Measurements from ENCODE around the gene CCL2. TPM values are rescaled to one million over a fixed set of nuclear protein-coding genes. Genes with fewer than 3 reads are reported as not detected.

The CCL2 gene
- polyA plus RNA-seq, 3 donors, result 1.4 to 44.9 (median 17.7) TPM

- no peak overlapping the region for H3K9ac ChIP-seq (ENCODE audit: insufficient read depth, low read length, poor library complexity, severe bottlenecking)
- H3K36me3 ChIP-seq (replicated peaks in 1 of 2; ENCODE audit: control insufficient read depth in 1 of 2, insufficient read depth in 2 of 2, low read length in 2 of 2), result no peaks in the 10 kb centered on the region
- peaks cover 6 to 9% (median 6%) of the 10 kb centered on the region in 3 donors for H3K27me3 Mint-ChIP-seq (ENCODE audit: low read depth in 3 of 3)
- H4K20me1 ChIP-seq (ENCODE audit: insufficient read depth, low read length), result no peaks in the 10 kb centered on the region
- H3K4me1 Mint-ChIP-seq, result peaks cover 5% of the 10 kb centered on the region
- H3K4me2 ChIP-seq (replicated peaks; ENCODE audit: extremely low read depth, low read length, poor library complexity, severe bottlenecking), result no peak overlapping the region
- peak in 1 of 3 donors; percentile 15 for DNase-seq
- no peaks in the 10 kb centered on the region for H3K79me2 ChIP-seq (ENCODE audit: insufficient read depth, low read length)
- H3K27ac Mint-ChIP-seq, result no peak overlapping the region
- no peak overlapping the region for H3K4me3 ChIP-seq (replicated peaks in 1 of 3; ENCODE audit: low read depth in 2 of 3, low read length in 3 of 3)
- H3K27ac ChIP-seq (ENCODE audit: low read depth in 1 of 2, low read length in 2 of 2), result no peak overlapping the region
- no peak overlapping the region for H2AFZ ChIP-seq (ENCODE audit: insufficient read depth, low read depth, low read length, poor library complexity, severe bottlenecking)
- H3K27me3 ChIP-seq (ENCODE audit: control insufficient read depth in 2 of 2, insufficient read depth in 2 of 2, low read length in 2 of 2), result peaks cover 0 to 6% of the 10 kb centered on the region in 2 donors
- intact Hi-C loops (cut with micrococcal nuclease), result no loop called here
- H3K4me3 Mint-ChIP-seq, result no peak overlapping the region
- no peaks in the 10 kb centered on the region for H3K36me3 Mint-ChIP-seq
- TF ChIP-seq CTCF (IDR thresholded peaks at IDR 0.05), result no peak
- no peaks in the 10 kb centered on the region for H3K9me3 ChIP-seq (replicated peaks in 1 of 2; ENCODE audit: control insufficient read depth in 1 of 2, insufficient read depth in 1 of 2, low read length in 2 of 2)
- WGBS (ENCODE audit: insufficient coverage), result no CpG with 5 or more reads among the region's 1 CpG
- no peaks in the 10 kb centered on the region for H3K4me1 ChIP-seq (ENCODE audit: control insufficient read depth in 1 of 2, insufficient read depth in 2 of 2, low read length in 2 of 2)
- H3K9me3 Mint-ChIP-seq, result peaks cover 0 to 2% (median 0%) of the 10 kb centered on the region in 7 donors
Observed at GRCh38 chr17:34275881-34276280, 20.8 kb downstream of the CCL2 start.

GRCh38 chr17:34276826-34277225 is 21.7 kb downstream of the CCL2 start:
- intact Hi-C loops (cut with micrococcal nuclease), result no loop called here
- peaks cover 3 to 9% (median 3%) of the 10 kb centered on the region in 3 donors for H3K27me3 Mint-ChIP-seq (ENCODE audit: low read depth in 3 of 3)
- H3K27ac ChIP-seq (ENCODE audit: low read depth in 1 of 2, low read length in 2 of 2), result no peak overlapping the region

More at GRCh38 chr17:34276826-34277225, 21.7 kb downstream of the CCL2 start:
- Histone ChIP-seq H3K79me2 (ENCODE audit: insufficient read depth, low read length) (no peaks in the 10 kb centered on the region), H3K4me2 (replicated peaks; ENCODE audit: extremely low read depth, low read length, poor library complexity, severe bottlenecking) (no peak overlapping the region), H3K4me1 (ENCODE audit: control insufficient read depth in 1 of 2, insufficient read depth in 2 of 2, low read length in 2 of 2) (no peaks in the 10 kb centered on the region), H3K27me3 (ENCODE audit: control insufficient read depth in 2 of 2, insufficient read depth in 2 of 2, low read length in 2 of 2) (no peaks in the 10 kb centered on the region), H4K20me1 (ENCODE audit: insufficient read depth, low read length) (no peaks in the 10 kb centered on the region), H3K9ac (ENCODE audit: insufficient read depth, low read length, poor library complexity, severe bottlenecking) (no peak overlapping the region), H3K9me3 (replicated peaks in 1 of 2; ENCODE audit: control insufficient read depth in 1 of 2, insufficient read depth in 1 of 2, low read length in 2 of 2) (no peaks in the 10 kb centered on the region), H3K36me3 (replicated peaks in 1 of 2; ENCODE audit: control insufficient read depth in 1 of 2, insufficient read depth in 2 of 2, low read length in 2 of 2) (no peaks in the 10 kb centered on the region), H3K4me3 (replicated peaks in 1 of 3; ENCODE audit: low read depth in 2 of 3, low read length in 3 of 3) (no peak overlapping the region), H2AFZ (ENCODE audit: insufficient read depth, low read depth, low read length, poor library complexity, severe bottlenecking) (no peak overlapping the region)
- Mint-ChIP-seq H3K4me1 (peaks cover 5% of the 10 kb centered on the region), H3K27ac (no peak overlapping the region), H3K9me3 (peaks cover 0 to 2% (median 0%) of the 10 kb centered on the region in 7 donors), H3K36me3 (no peaks in the 10 kb centered on the region), H3K4me3 (no peak overlapping the region)
- TF ChIP-seq CTCF (IDR thresholded peaks at IDR 0.05), result no peak
- WGBS (ENCODE audit: insufficient coverage), result 67% methylated on average over 3 of the region's 4 CpGs
- no peak for DNase-seq

Measured in CD14-positive monocyte (primary cell).